ENCODE results near the gene FRMD1.
A peak's percentile ranks its signal among the peaks of the same experiment; 100 is the strongest.

The FRMD1 gene

DNA sequence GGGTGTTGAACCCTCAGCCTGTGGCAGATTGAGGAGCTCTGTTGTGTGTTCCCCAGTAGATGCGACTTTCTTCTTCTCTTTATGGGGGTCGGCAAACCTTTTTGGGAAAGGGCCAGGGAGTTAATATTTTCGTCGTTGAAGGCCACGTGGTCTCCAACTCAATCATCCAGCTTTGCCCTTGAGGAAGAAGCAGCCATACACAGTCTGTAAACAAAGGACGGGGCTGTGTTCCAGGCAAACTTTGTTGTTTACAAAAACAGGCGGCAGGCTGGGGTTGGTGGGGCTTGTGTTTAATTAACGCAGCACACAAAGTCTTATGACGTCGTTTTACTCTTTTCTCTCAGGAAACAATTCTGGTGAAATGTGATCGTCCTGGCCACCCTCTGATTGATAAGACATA lies 61.4 kb downstream of the FRMD1 start:
- no peaks in the 10 kb centered on the region for H3K4me1 ChIP-seq (ENCODE audit: control insufficient read depth, insufficient read depth, low read length, unreplicated experiment)
- no peak overlapping the region for H3K4me3 ChIP-seq (ENCODE audit: low read depth, low read length)
- no peaks in the 10 kb centered on the region for H3K79me2 ChIP-seq (ENCODE audit: control insufficient read depth, insufficient read depth, low read length, unreplicated experiment)
- peaks cover 82% of the 10 kb centered on the region for H3K27me3 ChIP-seq (ENCODE audit: insufficient read depth, low read length)
- no peak overlapping the region for H3K27ac ChIP-seq (ENCODE audit: low read depth, low read length)
- H2AFZ ChIP-seq (ENCODE audit: low read length, unreplicated experiment), result no peak overlapping the region
- H3K36me3 ChIP-seq (ENCODE audit: insufficient read depth, low read length), result no peaks in the 10 kb centered on the region

DNA sequence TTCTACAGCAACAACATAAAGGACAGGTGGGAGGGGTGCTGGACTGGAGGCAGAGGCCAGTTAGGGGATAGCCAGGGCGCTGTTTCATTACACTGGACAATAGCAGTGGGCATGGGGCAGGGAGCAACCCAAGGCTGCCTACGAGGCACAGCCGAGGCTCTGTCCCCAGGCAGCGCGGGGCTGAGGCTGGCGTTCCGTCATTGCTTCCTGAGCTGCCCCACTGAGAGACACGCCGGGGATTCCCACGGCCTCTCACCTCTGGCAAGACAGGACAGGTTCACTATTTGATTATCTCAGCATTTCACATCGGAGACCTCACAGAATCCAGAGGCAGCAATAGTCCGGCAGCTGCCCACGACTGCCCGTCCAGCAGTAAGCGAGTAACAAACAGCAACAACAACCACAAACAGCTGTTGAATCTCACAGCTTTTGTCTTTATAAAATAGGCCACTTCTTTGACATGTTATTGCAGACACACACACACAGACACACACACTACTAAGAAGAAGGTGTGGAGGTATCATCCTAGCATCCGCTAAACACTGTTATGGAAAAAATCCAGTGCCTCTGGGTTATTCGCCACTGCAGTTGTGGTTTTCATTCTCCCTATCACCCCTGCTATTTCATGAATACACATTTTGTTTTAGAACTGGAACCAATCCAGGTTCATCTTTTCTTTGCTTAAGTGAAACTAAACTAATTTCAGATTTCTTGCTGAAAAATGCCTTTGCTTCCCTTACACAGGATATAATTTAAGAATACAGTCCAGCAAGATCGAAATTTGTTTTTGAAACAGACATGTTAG lies 62.1 kb downstream of the FRMD1 start:
- H3K27me3 ChIP-seq (ENCODE audit: insufficient read depth, low read length), result peaks cover 76% of the 10 kb centered on the region
- no peak overlapping the region for H3K27ac ChIP-seq (ENCODE audit: low read depth, low read length)
- H2AFZ ChIP-seq (ENCODE audit: low read length, unreplicated experiment), result no peak overlapping the region
- H3K79me2 ChIP-seq (ENCODE audit: control insufficient read depth, insufficient read depth, low read length, unreplicated experiment), result no peaks in the 10 kb centered on the region
- no peaks in the 10 kb centered on the region for H3K4me1 ChIP-seq (ENCODE audit: control insufficient read depth, insufficient read depth, low read length, unreplicated experiment)
- no peaks in the 10 kb centered on the region for H3K36me3 ChIP-seq (ENCODE audit: insufficient read depth, low read length)
- no peak overlapping the region for H3K4me3 ChIP-seq (ENCODE audit: low read depth, low read length)

DNA sequence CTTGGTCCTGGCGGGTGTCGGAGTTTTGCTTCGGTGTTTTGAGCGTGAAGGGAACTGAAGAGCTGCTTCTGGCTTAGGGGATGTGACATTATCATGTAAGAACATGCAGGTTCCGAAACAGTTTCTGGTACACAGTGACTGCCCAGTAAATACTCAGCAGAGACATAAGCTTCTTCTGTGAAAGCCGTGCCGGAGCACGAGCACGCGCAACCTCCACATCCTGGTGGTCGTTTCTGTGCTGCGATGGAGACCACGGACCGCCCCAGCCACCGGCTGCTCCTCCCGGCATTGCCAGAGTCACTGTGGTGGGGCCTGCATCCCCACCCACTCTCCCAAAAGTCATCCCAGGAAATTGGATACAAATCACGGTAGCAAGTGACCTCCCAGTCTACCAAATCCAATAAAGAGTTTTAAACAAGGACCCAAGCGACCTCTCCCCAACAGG lies 62.8 kb downstream of the FRMD1 start:
- Histone ChIP-seq H3K4me1 (ENCODE audit: control insufficient read depth, insufficient read depth, low read length, unreplicated experiment) (no peaks in the 10 kb centered on the region), H3K27ac (ENCODE audit: low read depth, low read length) (no peak overlapping the region), H2AFZ (ENCODE audit: low read length, unreplicated experiment) (no peak overlapping the region), H3K4me3 (ENCODE audit: low read depth, low read length) (no peak overlapping the region), H3K36me3 (ENCODE audit: insufficient read depth, low read length) (no peaks in the 10 kb centered on the region), H3K27me3 (ENCODE audit: insufficient read depth, low read length) (peaks cover 69% of the 10 kb centered on the region), H3K79me2 (ENCODE audit: control insufficient read depth, insufficient read depth, low read length, unreplicated experiment) (no peaks in the 10 kb centered on the region)

DNA sequence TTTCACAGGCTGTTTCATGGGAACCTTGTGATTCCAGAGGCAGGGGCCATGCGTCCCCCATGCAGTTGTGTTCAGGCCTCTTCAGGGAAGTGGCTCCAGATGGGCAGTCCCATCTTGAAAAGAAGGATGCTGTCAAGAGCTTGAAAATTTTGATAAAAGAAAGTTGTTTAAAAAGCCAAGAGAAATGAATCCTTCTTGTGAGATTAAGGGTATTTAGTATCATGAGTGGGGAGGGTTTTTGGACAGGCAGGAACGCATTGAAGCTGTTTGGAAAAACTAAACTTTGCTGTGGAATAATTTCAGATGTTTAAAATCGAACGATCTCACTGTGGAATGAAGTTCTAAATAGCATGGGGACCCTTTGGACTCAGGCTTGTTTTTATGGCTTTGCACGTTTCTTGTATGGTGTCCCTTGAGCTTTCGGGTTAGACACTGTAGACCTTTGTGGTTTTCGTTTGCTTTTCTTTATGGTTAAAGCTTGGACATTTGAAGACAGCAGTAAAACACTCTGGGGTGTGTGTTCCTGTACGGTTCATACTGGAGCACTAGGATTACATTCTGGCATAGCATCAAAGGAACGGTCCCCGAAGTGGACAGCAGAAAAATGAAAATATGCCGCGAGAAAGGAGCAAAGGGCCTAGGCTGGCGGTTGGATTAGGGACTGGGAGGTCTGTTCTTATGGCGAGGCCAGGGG lies 63.4 kb downstream of the FRMD1 start:
- H3K27me3 ChIP-seq (ENCODE audit: insufficient read depth, low read length), result peaks cover 64% of the 10 kb centered on the region
- H3K4me1 ChIP-seq (ENCODE audit: control insufficient read depth, insufficient read depth, low read length, unreplicated experiment), result no peaks in the 10 kb centered on the region
- H3K27ac ChIP-seq (ENCODE audit: low read depth, low read length), result no peak overlapping the region
- H2AFZ ChIP-seq (ENCODE audit: low read length, unreplicated experiment), result no peak overlapping the region
- H3K4me3 ChIP-seq (ENCODE audit: low read depth, low read length), result no peak overlapping the region
- H3K36me3 ChIP-seq (ENCODE audit: insufficient read depth, low read length), result no peaks in the 10 kb centered on the region
- no peaks in the 10 kb centered on the region for H3K79me2 ChIP-seq (ENCODE audit: control insufficient read depth, insufficient read depth, low read length, unreplicated experiment)

GRCh38 chr6:168015009-168015408 lies 64.0 kb downstream of the FRMD1 start:
- Histone ChIP-seq H3K36me3 (ENCODE audit: insufficient read depth, low read length) (no peaks in the 10 kb centered on the region), H3K4me3 (ENCODE audit: low read depth, low read length) (no peak overlapping the region), H3K27ac (ENCODE audit: low read depth, low read length) (no peak overlapping the region)

GRCh38 chr6:168014428-168014827 lies 64.6 kb downstream of the FRMD1 start:
- Histone ChIP-seq H3K27me3 (ENCODE audit: insufficient read depth, low read length) (peaks cover 54% of the 10 kb centered on the region), H3K27ac (ENCODE audit: low read depth, low read length) (no peak overlapping the region), H3K79me2 (ENCODE audit: control insufficient read depth, insufficient read depth, low read length, unreplicated experiment) (no peaks in the 10 kb centered on the region), H3K4me3 (ENCODE audit: low read depth, low read length) (no peak overlapping the region), H3K4me1 (ENCODE audit: control insufficient read depth, insufficient read depth, low read length, unreplicated experiment) (no peaks in the 10 kb centered on the region), H2AFZ (ENCODE audit: low read length, unreplicated experiment) (no peak overlapping the region), H3K36me3 (ENCODE audit: insufficient read depth, low read length) (no peaks in the 10 kb centered on the region)

More at GRCh38 chr6:168015009-168015408, 64.0 kb downstream of the FRMD1 start:
- peaks cover 58% of the 10 kb centered on the region for H3K27me3 ChIP-seq (ENCODE audit: insufficient read depth, low read length)
- no peaks in the 10 kb centered on the region for H3K4me1 ChIP-seq (ENCODE audit: control insufficient read depth, insufficient read depth, low read length, unreplicated experiment)
- H3K79me2 ChIP-seq (ENCODE audit: control insufficient read depth, insufficient read depth, low read length, unreplicated experiment), result no peaks in the 10 kb centered on the region
- H2AFZ ChIP-seq (ENCODE audit: low read length, unreplicated experiment), result no peak overlapping the region

DNA sequence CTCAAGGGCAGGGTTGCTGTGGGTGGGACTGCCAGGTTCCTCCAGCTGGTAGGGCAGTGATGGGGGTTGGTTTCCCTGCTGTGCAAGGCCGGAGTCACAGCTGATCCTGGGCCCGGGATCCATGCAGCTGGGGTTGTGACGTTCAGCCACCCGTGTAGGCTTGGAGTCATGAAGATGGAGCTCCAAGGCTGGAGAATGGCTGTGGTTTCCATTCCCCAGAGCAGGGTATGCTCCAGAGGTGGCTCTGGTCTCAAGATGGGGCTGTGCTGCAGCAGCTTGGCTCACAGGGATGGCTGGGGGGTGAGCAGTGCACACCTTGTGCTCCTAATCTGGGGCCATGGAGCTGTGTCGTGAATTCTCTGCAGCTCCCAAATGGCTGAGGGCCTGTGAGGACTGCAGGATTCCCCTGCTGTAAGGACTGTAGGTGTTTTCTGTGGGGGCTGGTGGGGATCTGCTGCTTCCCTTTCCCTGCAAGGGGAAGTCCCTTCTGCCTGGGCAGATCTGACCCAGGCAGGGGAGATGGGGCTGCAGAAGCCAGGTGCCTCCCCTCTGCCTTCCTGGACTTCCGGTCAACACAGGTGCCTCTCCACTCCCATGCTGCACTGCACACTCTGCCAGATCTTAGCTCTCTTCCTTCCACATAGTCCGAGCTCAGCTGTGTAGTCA lies 65.6 kb downstream of the FRMD1 start:
- H3K4me1 ChIP-seq (ENCODE audit: control insufficient read depth, insufficient read depth, low read length, unreplicated experiment), result no peaks in the 10 kb centered on the region
- no peaks in the 10 kb centered on the region for H3K79me2 ChIP-seq (ENCODE audit: control insufficient read depth, insufficient read depth, low read length, unreplicated experiment)
- no peak overlapping the region for H3K27ac ChIP-seq (ENCODE audit: low read depth, low read length)
- H3K27me3 ChIP-seq (ENCODE audit: insufficient read depth, low read length), result peaks cover 45% of the 10 kb centered on the region
- no peak overlapping the region for H2AFZ ChIP-seq (ENCODE audit: low read length, unreplicated experiment)
- no peak overlapping the region for H3K4me3 ChIP-seq (ENCODE audit: low read depth, low read length)
- no peaks in the 10 kb centered on the region for H3K36me3 ChIP-seq (ENCODE audit: insufficient read depth, low read length)

GRCh38 chr6:168012431-168013249 lies 66.4 kb downstream of the FRMD1 start:
- Histone ChIP-seq H3K27me3 (ENCODE audit: insufficient read depth, low read length) (peaks cover 37% of the 10 kb centered on the region), H2AFZ (ENCODE audit: low read length, unreplicated experiment) (no peak overlapping the region), H3K36me3 (ENCODE audit: insufficient read depth, low read length) (no peaks in the 10 kb centered on the region), H3K4me3 (ENCODE audit: low read depth, low read length) (no peak overlapping the region), H3K27ac (ENCODE audit: low read depth, low read length) (no peak overlapping the region), H3K4me1 (ENCODE audit: control insufficient read depth, insufficient read depth, low read length, unreplicated experiment) (peaks cover 4% of the 10 kb centered on the region), H3K79me2 (ENCODE audit: control insufficient read depth, insufficient read depth, low read length, unreplicated experiment) (no peaks in the 10 kb centered on the region)

- Histone ChIP-seq H2AFZ (ENCODE audit: low read length, unreplicated experiment) (no peak overlapping the region), H3K4me3 (ENCODE audit: low read depth, low read length) (no peak overlapping the region), H3K36me3 (ENCODE audit: insufficient read depth, low read length) (no peaks in the 10 kb centered on the region), H3K79me2 (ENCODE audit: control insufficient read depth, insufficient read depth, low read length, unreplicated experiment) (no peaks in the 10 kb centered on the region), H3K4me1 (ENCODE audit: control insufficient read depth, insufficient read depth, low read length, unreplicated experiment) (peaks cover 9% of the 10 kb centered on the region), H3K27me3 (ENCODE audit: insufficient read depth, low read length) (peaks cover 24% of the 10 kb centered on the region), H3K27ac (ENCODE audit: low read depth, low read length) (no peak overlapping the region)
Measured at GRCh38 chr6:168011291-168011690, 67.7 kb downstream of the FRMD1 start.

- H3K4me3 ChIP-seq (ENCODE audit: low read depth, low read length), result no peak overlapping the region
- peak overlapping the region; percentile 22; the same call in 1 of the 2 replicates for H3K27ac ChIP-seq (ENCODE audit: low read depth, low read length)
- no peak overlapping the region for H2AFZ ChIP-seq (ENCODE audit: low read length, unreplicated experiment)
- no peaks in the 10 kb centered on the region for H3K36me3 ChIP-seq (ENCODE audit: insufficient read depth, low read length)
- peaks cover 9% of the 10 kb centered on the region for H3K27me3 ChIP-seq (ENCODE audit: insufficient read depth, low read length)
- H3K4me1 ChIP-seq (ENCODE audit: control insufficient read depth, insufficient read depth, low read length, unreplicated experiment), result peaks cover 9% of the 10 kb centered on the region
- no peaks in the 10 kb centered on the region for H3K79me2 ChIP-seq (ENCODE audit: control insufficient read depth, insufficient read depth, low read length, unreplicated experiment)
Measured at GRCh38 chr6:168009331-168009730, 69.7 kb downstream of the FRMD1 start.

Data from ACC112 (cell line).